H9 (cell line): Measurements from ENCODE around the gene PODNL1. TPM values are rescaled to one million over a fixed set of nuclear protein-coding genes. Genes with fewer than 3 reads are reported as not detected.
A peak's percentile ranks its signal among the peaks of the same experiment; 100 is the strongest.

Experiments
- DNase-seq: peaks from one replicate; pipeline ENCODE4 v3.0.0-alpha.2; 2017
- H2AFZ ChIP-seq: one replicate; pipeline ENCODE4 v1.6.1; 2013; ENCODE audit warnings: mild to moderate bottlenecking, low read length, control low read depth, moderate library complexity
- H2AK5ac ChIP-seq: 2 replicates; pipeline ENCODE4 v1.6.1; 2013; ENCODE audit warnings: low read length, control low read depth, mixed read lengths; ENCODE audit not compliant: insufficient read length
- H2BK120ac ChIP-seq: one replicate; pipeline ENCODE4 v1.6.1; 2013; ENCODE audit warnings: low read depth, mild to moderate bottlenecking, low read length, control low read depth, inconsistent platforms; ENCODE audit not compliant: poor library complexity, severe bottlenecking
- H2BK12ac ChIP-seq: 2 replicates; pipeline ENCODE4 v1.6.1; 2013; ENCODE audit warnings: low read length, control low read depth, mixed read lengths, low read depth; ENCODE audit not compliant: insufficient read length
- H2BK15ac ChIP-seq: 2 replicates; pipeline ENCODE4 v1.6.1; 2013; ENCODE audit warnings: low read depth, low read length, control low read depth
- H2BK20ac ChIP-seq: one replicate; pipeline ENCODE4 v1.6.1; 2013; ENCODE audit warnings: low read depth, mild to moderate bottlenecking, low read length, control low read depth, inconsistent platforms; ENCODE audit not compliant: poor library complexity, severe bottlenecking
- H2BK5ac ChIP-seq: 2 replicates; pipeline ENCODE4 v1.6.1; 2013; ENCODE audit warnings: low read length, control low read depth, mixed read lengths; ENCODE audit not compliant: insufficient read length
- H3K14ac ChIP-seq: 2 replicates; pipeline ENCODE4 v1.6.1; 2013; ENCODE audit warnings: low read length, control low read depth; ENCODE audit not compliant: insufficient read depth
- H3K18ac ChIP-seq: 2 replicates; pipeline ENCODE4 v1.6.1; 2013; ENCODE audit warnings: low read depth, mild to moderate bottlenecking, mixed read lengths, low read length, control low read depth; ENCODE audit not compliant: insufficient read length
- H3K23ac ChIP-seq: 2 replicates; pipeline ENCODE4 v1.6.1; 2013; ENCODE audit warnings: low read length, control low read depth, mixed read lengths, low read depth; ENCODE audit not compliant: insufficient read length
- H3K23me2 ChIP-seq: 2 replicates; pipeline ENCODE4 v1.6.1; 2013; ENCODE audit warnings: low read depth, mild to moderate bottlenecking, mixed read lengths, low read length, control low read depth; ENCODE audit not compliant: insufficient read length, poor library complexity, severe bottlenecking
- H3K27ac ChIP-seq: 2 replicates; pipeline ENCODE4 v1.5.1; 2013; ENCODE audit warnings: low read length, control low read depth, mixed read lengths, low read depth; ENCODE audit not compliant: insufficient read length
- H3K27me3 ChIP-seq: 2 replicates; pipeline ENCODE4 v1.6.1; 2013; ENCODE audit warnings: low read length, control low read depth, inconsistent platforms; ENCODE audit not compliant: insufficient read depth
- H3K4ac ChIP-seq: 2 replicates; pipeline ENCODE4 v1.6.1; 2013; ENCODE audit warnings: low read depth, mild to moderate bottlenecking, control low read depth, inconsistent platforms, low read length, moderate library complexity
- H3K4me1 ChIP-seq: 2 replicates; pipeline ENCODE4 v1.6.1; 2013; ENCODE audit warnings: low read length, control low read depth, inconsistent platforms; ENCODE audit not compliant: insufficient read depth
- H3K4me2 ChIP-seq: 2 replicates; pipeline ENCODE4 v1.6.1; 2013; ENCODE audit warnings: low read length, control low read depth, mixed read lengths; ENCODE audit not compliant: insufficient read length, insufficient read depth
- H3K56ac ChIP-seq: 2 replicates; pipeline ENCODE4 v1.6.1; 2013; ENCODE audit warnings: low read depth, mild to moderate bottlenecking, mixed read lengths, low read length, control low read depth; ENCODE audit not compliant: insufficient read length
- H3K79me1 ChIP-seq: 2 replicates; pipeline ENCODE4 v1.6.1; 2013; ENCODE audit warnings: low read depth, mild to moderate bottlenecking, moderate library complexity, low read length, control low read depth, inconsistent platforms; ENCODE audit not compliant: insufficient read depth, poor library complexity, severe bottlenecking
- H3K79me2 ChIP-seq: 2 replicates; pipeline ENCODE4 v1.6.1; 2013; ENCODE audit warnings: low read length, control low read depth, inconsistent platforms; ENCODE audit not compliant: insufficient read depth
- H3K9ac ChIP-seq: 2 replicates; pipeline ENCODE4 v1.6.1; 2013; ENCODE audit warnings: low read length, control low read depth, mixed read lengths; ENCODE audit not compliant: insufficient read length; ENCODE audit errors: extremely low read depth
- H3K9me3 ChIP-seq: one replicate; pipeline ENCODE4 v1.6.1; 2013; ENCODE audit warnings: low read depth, low read length, inconsistent platforms; ENCODE audit not compliant: control insufficient read depth
- H3T11ph ChIP-seq: one replicate; pipeline ENCODE4 v1.6.1; 2013; ENCODE audit warnings: mild to moderate bottlenecking, low read length, control low read depth, inconsistent platforms
- H4K20me1 ChIP-seq: one replicate; pipeline ENCODE4 v1.6.1; 2013; ENCODE audit not compliant: control insufficient read depth, insufficient read length, insufficient read depth
- H4K5ac ChIP-seq: 2 replicates; pipeline ENCODE4 v1.6.1; 2013; ENCODE audit warnings: low read depth, mild to moderate bottlenecking, mixed read lengths, low read length, control low read depth; ENCODE audit not compliant: insufficient read length
- H4K8ac ChIP-seq: replicated peaks from 2 replicates; pipeline ENCODE4 v1.6.1; 2013; ENCODE audit warnings: low read length, control low read depth, mixed read lengths, low read depth; ENCODE audit not compliant: insufficient read length
- H4K91ac ChIP-seq: 2 replicates; pipeline ENCODE4 v1.6.1; 2013; ENCODE audit warnings: low read depth, mild to moderate bottlenecking, moderate library complexity, mixed read lengths, low read length, control low read depth; ENCODE audit not compliant: insufficient read length
- H3K27ac Mint-ChIP-seq, 3 experiments: 2 replicates in 2 of 3; 3 replicates in 1 of 3; pipeline ENCODE4 v1.8.0; 2020 to 2021; ENCODE audit warnings: mixed read lengths in 3 of 3, mild to moderate bottlenecking in 1 of 3, moderate library complexity in 1 of 3
- H3K27me3 Mint-ChIP-seq: 2 replicates; pipeline ENCODE4 v1.8.0; 2021; ENCODE audit warnings: low read depth, mild to moderate bottlenecking, moderate library complexity, mixed read lengths
- H3K36me3 Mint-ChIP-seq, 3 experiments: 2 replicates in 2 of 3; 3 replicates in 1 of 3; pipeline ENCODE4 v1.8.0; 2020 to 2021; ENCODE audit warnings: low read depth in 3 of 3, mixed read lengths in 3 of 3; ENCODE audit not compliant: insufficient read depth in 1 of 3
- H3K4me1 Mint-ChIP-seq, 2 experiments: 2 replicates each; pipeline ENCODE4 v1.8.0; 2020; ENCODE audit warnings: mixed read lengths in 2 of 2
- H3K4me3 Mint-ChIP-seq, 2 experiments: 2 replicates in 1 of 2; 3 replicates in 1 of 2; pipeline ENCODE4 v1.8.0; 2020 to 2021; ENCODE audit warnings: mild to moderate bottlenecking in 2 of 2, mixed read lengths in 2 of 2, moderate library complexity in 1 of 2
- H3K9me3 Mint-ChIP-seq, 2 experiments: 2 replicates in 1 of 2; 3 replicates in 1 of 2; pipeline ENCODE4 v1.8.0; 2020; ENCODE audit warnings: mild to moderate bottlenecking in 2 of 2, mixed read lengths in 2 of 2, moderate library complexity in 1 of 2
- CTCF ChIP-seq: fragments of 200-600 bp; sonication (generic); conservative IDR thresholded peaks from 3 replicates; pipeline ENCODE4 v1.8.0; 2021; ENCODE audit warnings: antibody characterized with exemption, mild to moderate bottlenecking
- WGBS: extraction: QIAGEN DNeasy Blood & Tissue Kit; methylation state at CpG from one replicate; pipeline ENCODE4 v1.1.7; 2013; ENCODE audit warnings: missing lambda C conversion rate, low lambda C conversion rate, mixed read lengths; ENCODE audit not compliant: insufficient read length; ENCODE audit errors: extremely low coverage; 5-methylcytosine and 5-hydroxymethylcytosine counted together
- total RNA-seq: library from RNA; stranded (reverse); gene quantifications from 2 replicates; pipeline ENCODE4 v1.2.1, GENCODE V29; 2021

PODNL1 gene
- total RNA-seq, 1 experiment from 2014 or later, result 0.68 TPM

GRCh38 chr19:13983213-13983889 lies 45.1 kb upstream of the PODNL1 start:
- Histone ChIP-seq H2BK12ac (no peak overlapping the region), H3K9me3 (no peaks in the 10 kb centered on the region), H3K56ac (no peak overlapping the region), H2BK120ac (no peak overlapping the region), H3K79me2 (no peaks in the 10 kb centered on the region), H3K27me3 (no peaks in the 10 kb centered on the region), H3K4me2 (no peak overlapping the region), H3K9ac (no peak overlapping the region), H3K23me2 (no peaks in the 10 kb centered on the region), H3K27ac (no peak overlapping the region), H3K14ac (peak overlapping the region; percentile 13; the same call in 1 of the 2 replicates), H2AK5ac (no peak overlapping the region), H2BK20ac (no peak overlapping the region), H3K4ac (no peak overlapping the region), H3K4me1 (peaks cover 3% of the 10 kb centered on the region; the same call in 1 of the 2 replicates), H2BK5ac (no peak overlapping the region), H4K20me1 (no peaks in the 10 kb centered on the region), H4K5ac (no peak overlapping the region), H2BK15ac (no peak overlapping the region), H3K18ac (no peak overlapping the region), H2AFZ (no peak overlapping the region), H4K91ac (no peak overlapping the region), H4K8ac (no peak overlapping the region), H3K23ac (no peak overlapping the region), H3T11ph (no peak overlapping the region), H3K79me1 (no peaks in the 10 kb centered on the region)
- Mint-ChIP-seq H3K9me3 (no peaks in the 10 kb centered on the region; a peak in 1 of 5 replicates), H3K4me3 (no peak overlapping the region), H3K4me1 (peaks cover 37 to 49% of the 10 kb centered on the region in 2 experiments), H3K27me3 (no peaks in the 10 kb centered on the region), H3K27ac (no peak overlapping the region), H3K36me3 (no peaks in the 10 kb centered on the region; a peak in 2 of 7 replicates)
- TF ChIP-seq CTCF, result no peak
- DNase-seq, result no peak
- no CpG with 5 or more reads among the region's 21 CpGs for WGBS
